H9 (cell line): ENCODE data around the gene RBM33. TPM values are rescaled to one million over a fixed set of nuclear protein-coding genes. Genes with fewer than 3 reads are reported as not detected.

Source experiments
- DNase-seq: peaks from one replicate; pipeline ENCODE4 v3.0.0-alpha.2; 2017
- H2AFZ ChIP-seq: one replicate; pipeline ENCODE4 v1.6.1; 2013; ENCODE audit warnings: mild to moderate bottlenecking, low read length, control low read depth, moderate library complexity
- H2AK5ac ChIP-seq: 2 replicates; pipeline ENCODE4 v1.6.1; 2013; ENCODE audit warnings: low read length, control low read depth, mixed read lengths; ENCODE audit not compliant: insufficient read length
- H2BK120ac ChIP-seq: one replicate; pipeline ENCODE4 v1.6.1; 2013; ENCODE audit warnings: low read depth, mild to moderate bottlenecking, low read length, control low read depth, inconsistent platforms; ENCODE audit not compliant: poor library complexity, severe bottlenecking
- H2BK12ac ChIP-seq: 2 replicates; pipeline ENCODE4 v1.6.1; 2013; ENCODE audit warnings: low read length, control low read depth, mixed read lengths, low read depth; ENCODE audit not compliant: insufficient read length
- H2BK15ac ChIP-seq: 2 replicates; pipeline ENCODE4 v1.6.1; 2013; ENCODE audit warnings: low read depth, low read length, control low read depth
- H2BK20ac ChIP-seq: one replicate; pipeline ENCODE4 v1.6.1; 2013; ENCODE audit warnings: low read depth, mild to moderate bottlenecking, low read length, control low read depth, inconsistent platforms; ENCODE audit not compliant: poor library complexity, severe bottlenecking
- H2BK5ac ChIP-seq: 2 replicates; pipeline ENCODE4 v1.6.1; 2013; ENCODE audit warnings: low read length, control low read depth, mixed read lengths; ENCODE audit not compliant: insufficient read length
- H3K14ac ChIP-seq: 2 replicates; pipeline ENCODE4 v1.6.1; 2013; ENCODE audit warnings: low read length, control low read depth; ENCODE audit not compliant: insufficient read depth
- H3K18ac ChIP-seq: 2 replicates; pipeline ENCODE4 v1.6.1; 2013; ENCODE audit warnings: low read depth, mild to moderate bottlenecking, mixed read lengths, low read length, control low read depth; ENCODE audit not compliant: insufficient read length
- H3K23ac ChIP-seq: 2 replicates; pipeline ENCODE4 v1.6.1; 2013; ENCODE audit warnings: low read length, control low read depth, mixed read lengths, low read depth; ENCODE audit not compliant: insufficient read length
- H3K23me2 ChIP-seq: 2 replicates; pipeline ENCODE4 v1.6.1; 2013; ENCODE audit warnings: low read depth, mild to moderate bottlenecking, mixed read lengths, low read length, control low read depth; ENCODE audit not compliant: insufficient read length, poor library complexity, severe bottlenecking
- H3K27ac ChIP-seq: 2 replicates; pipeline ENCODE4 v1.5.1; 2013; ENCODE audit warnings: low read length, control low read depth, mixed read lengths, low read depth; ENCODE audit not compliant: insufficient read length
- H3K27me3 ChIP-seq: 2 replicates; pipeline ENCODE4 v1.6.1; 2013; ENCODE audit warnings: low read length, control low read depth, inconsistent platforms; ENCODE audit not compliant: insufficient read depth
- H3K4ac ChIP-seq: 2 replicates; pipeline ENCODE4 v1.6.1; 2013; ENCODE audit warnings: low read depth, mild to moderate bottlenecking, control low read depth, inconsistent platforms, low read length, moderate library complexity
- H3K4me1 ChIP-seq: 2 replicates; pipeline ENCODE4 v1.6.1; 2013; ENCODE audit warnings: low read length, control low read depth, inconsistent platforms; ENCODE audit not compliant: insufficient read depth
- H3K4me2 ChIP-seq: 2 replicates; pipeline ENCODE4 v1.6.1; 2013; ENCODE audit warnings: low read length, control low read depth, mixed read lengths; ENCODE audit not compliant: insufficient read length, insufficient read depth
- H3K56ac ChIP-seq: 2 replicates; pipeline ENCODE4 v1.6.1; 2013; ENCODE audit warnings: low read depth, mild to moderate bottlenecking, mixed read lengths, low read length, control low read depth; ENCODE audit not compliant: insufficient read length
- H3K79me1 ChIP-seq: 2 replicates; pipeline ENCODE4 v1.6.1; 2013; ENCODE audit warnings: low read depth, mild to moderate bottlenecking, moderate library complexity, low read length, control low read depth, inconsistent platforms; ENCODE audit not compliant: insufficient read depth, poor library complexity, severe bottlenecking
- H3K79me2 ChIP-seq: 2 replicates; pipeline ENCODE4 v1.6.1; 2013; ENCODE audit warnings: low read length, control low read depth, inconsistent platforms; ENCODE audit not compliant: insufficient read depth
- H3K9ac ChIP-seq: 2 replicates; pipeline ENCODE4 v1.6.1; 2013; ENCODE audit warnings: low read length, control low read depth, mixed read lengths; ENCODE audit not compliant: insufficient read length; ENCODE audit errors: extremely low read depth
- H3K9me3 ChIP-seq: one replicate; pipeline ENCODE4 v1.6.1; 2013; ENCODE audit warnings: low read depth, low read length, inconsistent platforms; ENCODE audit not compliant: control insufficient read depth
- H3T11ph ChIP-seq: one replicate; pipeline ENCODE4 v1.6.1; 2013; ENCODE audit warnings: mild to moderate bottlenecking, low read length, control low read depth, inconsistent platforms
- H4K20me1 ChIP-seq: one replicate; pipeline ENCODE4 v1.6.1; 2013; ENCODE audit not compliant: control insufficient read depth, insufficient read length, insufficient read depth
- H4K5ac ChIP-seq: 2 replicates; pipeline ENCODE4 v1.6.1; 2013; ENCODE audit warnings: low read depth, mild to moderate bottlenecking, mixed read lengths, low read length, control low read depth; ENCODE audit not compliant: insufficient read length
- H4K8ac ChIP-seq: replicated peaks from 2 replicates; pipeline ENCODE4 v1.6.1; 2013; ENCODE audit warnings: low read length, control low read depth, mixed read lengths, low read depth; ENCODE audit not compliant: insufficient read length
- H4K91ac ChIP-seq: 2 replicates; pipeline ENCODE4 v1.6.1; 2013; ENCODE audit warnings: low read depth, mild to moderate bottlenecking, moderate library complexity, mixed read lengths, low read length, control low read depth; ENCODE audit not compliant: insufficient read length
- H3K27ac Mint-ChIP-seq, 3 experiments: 2 replicates in 2 of 3; 3 replicates in 1 of 3; pipeline ENCODE4 v1.8.0; 2020 to 2021; ENCODE audit warnings: mixed read lengths in 3 of 3, mild to moderate bottlenecking in 1 of 3, moderate library complexity in 1 of 3
- H3K27me3 Mint-ChIP-seq: 2 replicates; pipeline ENCODE4 v1.8.0; 2021; ENCODE audit warnings: low read depth, mild to moderate bottlenecking, moderate library complexity, mixed read lengths
- H3K36me3 Mint-ChIP-seq, 3 experiments: 2 replicates in 2 of 3; 3 replicates in 1 of 3; pipeline ENCODE4 v1.8.0; 2020 to 2021; ENCODE audit warnings: low read depth in 3 of 3, mixed read lengths in 3 of 3; ENCODE audit not compliant: insufficient read depth in 1 of 3
- H3K4me1 Mint-ChIP-seq, 2 experiments: 2 replicates each; pipeline ENCODE4 v1.8.0; 2020; ENCODE audit warnings: mixed read lengths in 2 of 2
- H3K4me3 Mint-ChIP-seq, 2 experiments: 2 replicates in 1 of 2; 3 replicates in 1 of 2; pipeline ENCODE4 v1.8.0; 2020 to 2021; ENCODE audit warnings: mild to moderate bottlenecking in 2 of 2, mixed read lengths in 2 of 2, moderate library complexity in 1 of 2
- H3K9me3 Mint-ChIP-seq, 2 experiments: 2 replicates in 1 of 2; 3 replicates in 1 of 2; pipeline ENCODE4 v1.8.0; 2020; ENCODE audit warnings: mild to moderate bottlenecking in 2 of 2, mixed read lengths in 2 of 2, moderate library complexity in 1 of 2
- CTCF ChIP-seq: fragments of 200-600 bp; sonication (generic); conservative IDR thresholded peaks from 3 replicates; pipeline ENCODE4 v1.8.0; 2021; ENCODE audit warnings: antibody characterized with exemption, mild to moderate bottlenecking
- WGBS: extraction: QIAGEN DNeasy Blood & Tissue Kit; methylation state at CpG from one replicate; pipeline ENCODE4 v1.1.7; 2013; ENCODE audit warnings: missing lambda C conversion rate, low lambda C conversion rate, mixed read lengths; ENCODE audit not compliant: insufficient read length; ENCODE audit errors: extremely low coverage; 5-methylcytosine and 5-hydroxymethylcytosine counted together
- total RNA-seq: library from RNA; stranded (reverse); gene quantifications from 2 replicates; pipeline ENCODE4 v1.2.1, GENCODE V29; 2021

The RBM33 gene
- total RNA-seq, 1 experiment from 2014 or later: 71.3 TPM

- no peak overlapping the region for H3K14ac ChIP-seq
- H2BK15ac ChIP-seq: no peak overlapping the region
- H3K79me2 ChIP-seq: peaks cover 47% of the 10 kb centered on the region; the same call in 1 of the 2 replicates
- no peak overlapping the region for H3K4ac ChIP-seq
- peaks cover under 1% of the 10 kb centered on the region for H3K9me3 ChIP-seq
- H4K5ac ChIP-seq: no peak overlapping the region
- no peak for TF ChIP-seq CTCF
- H2AFZ ChIP-seq: no peak overlapping the region
- H3K4me2 ChIP-seq: no peak overlapping the region
- no peak overlapping the region for H2BK120ac ChIP-seq
- H4K8ac ChIP-seq: no peak overlapping the region
- H3K23ac ChIP-seq: no peak overlapping the region
- peaks cover 5% of the 10 kb centered on the region for H3K23me2 ChIP-seq
- no peak overlapping the region for H2BK20ac ChIP-seq
- Mint-ChIP-seq H3K4me3 (peak overlapping the region; percentile 93 to 97; a peak in 4 of 5 replicates), H3K36me3 (peaks cover 59 to 62% (median 59%) of the 10 kb centered on the region in 3 experiments), H3K4me1 (peaks cover 26 to 30% of the 10 kb centered on the region in 2 experiments), H3K27me3 (no peaks in the 10 kb centered on the region; the same call in 1 of the 2 replicates), H3K27ac (no peak overlapping the region), H3K9me3 (peaks cover 32% of the 10 kb centered on the region in 2 experiments)
- no peaks in the 10 kb centered on the region for H3K4me1 ChIP-seq
- H3K27ac ChIP-seq: no peak overlapping the region
- H3K56ac ChIP-seq: no peak overlapping the region
- no peak overlapping the region for H3K9ac ChIP-seq
- no peak overlapping the region for H2BK5ac ChIP-seq
- no peak overlapping the region for H3T11ph ChIP-seq
- no peak overlapping the region for H2BK12ac ChIP-seq
- no peak for DNase-seq
- 100% methylated on average over 1 of the region's 7 CpGs for WGBS
- H2AK5ac ChIP-seq: no peak overlapping the region
- peaks cover 4% of the 10 kb centered on the region for H3K79me1 ChIP-seq
- no peaks in the 10 kb centered on the region for H3K27me3 ChIP-seq
- H3K18ac ChIP-seq: no peak overlapping the region
- no peak overlapping the region for H4K91ac ChIP-seq
- no peaks in the 10 kb centered on the region for H4K20me1 ChIP-seq
Measured at GRCh38 chr7:155646669-155647068, 2.2 kb downstream of the RBM33 start.
